Activated CD4-positive, CD25-positive, alpha-beta regulatory T cell treated with anti-CD3 and anti-CD28 coated beads, Interleukin-2, amount 50 U/mL, for 24 hours (primary cell): Measurements from ENCODE around the gene C2orf80.
A peak's percentile ranks its signal among the peaks of the same experiment; 100 is the strongest.
"Not testable (repeated sequence)": the region's sequence is repeated elsewhere in the genome, so short reads cannot be mapped to it uniquely, and the experiment has no call there.

Experiments used
- ATAC-seq, 2 donors: fragments of 150-1000 bp; cut with Tn5 transposase; one replicate each; pipeline ENCODE4 v1.10.0; 2021; ENCODE audit warnings: mild to moderate bottlenecking in 1 of 2, moderate library complexity in 1 of 2

The C2orf80 gene

GRCh38 chr2:208130712-208131110 lies 59.1 kb downstream of the C2orf80 start:
- no peak for ATAC-seq

DNA sequence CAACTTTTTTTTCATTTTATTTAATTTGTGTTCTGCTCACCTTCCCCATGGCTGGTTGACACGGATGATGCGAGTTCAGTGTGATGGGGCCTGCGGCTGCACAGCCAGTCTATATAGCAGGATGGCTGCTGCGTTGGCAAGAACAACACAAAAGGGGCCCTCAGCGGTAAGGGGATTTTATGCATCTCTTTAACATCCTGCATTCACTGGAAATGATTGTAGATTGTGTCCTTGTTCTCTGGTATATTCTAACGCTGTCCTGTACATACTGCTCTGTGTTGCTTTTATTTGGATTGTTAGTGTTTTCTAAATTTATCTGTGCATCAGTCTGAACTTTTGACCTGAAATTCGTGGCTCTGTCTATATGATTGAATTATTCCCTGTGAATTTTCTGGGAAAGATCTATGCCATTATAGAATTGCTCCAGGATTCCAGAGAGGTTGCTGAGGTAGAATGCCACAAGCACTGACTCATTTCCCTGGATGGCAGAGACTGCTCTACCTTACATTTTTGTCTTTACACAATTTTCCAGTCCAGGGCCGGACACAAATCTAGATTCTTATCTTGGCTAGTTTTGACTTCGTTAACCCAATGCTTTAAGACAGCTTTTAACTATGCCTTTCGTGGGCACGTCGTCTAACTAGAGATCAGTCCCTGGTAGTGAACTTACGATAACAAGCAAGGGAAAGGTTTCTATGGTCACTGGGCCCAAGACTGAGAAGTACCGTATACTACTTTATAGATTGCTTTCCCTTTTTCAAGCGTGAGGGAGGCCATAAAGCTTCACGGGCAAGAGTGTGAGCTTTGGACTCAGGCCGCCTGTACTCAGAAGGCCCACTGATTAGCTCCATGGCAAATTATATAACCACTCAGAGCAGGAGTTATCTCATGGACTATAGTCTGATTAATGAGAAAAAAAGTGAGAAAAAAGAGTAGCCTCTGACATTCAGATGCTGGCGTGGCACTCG lies 59.8 kb downstream of the C2orf80 start, which contains the start of gene CRYGC:
Gene CRYGC (minus strand): TSS at position 85 of the 968 bp plus-strand sequence. CDS start 36 bp downstream, at position 49.
- no peak for ATAC-seq

DNA sequence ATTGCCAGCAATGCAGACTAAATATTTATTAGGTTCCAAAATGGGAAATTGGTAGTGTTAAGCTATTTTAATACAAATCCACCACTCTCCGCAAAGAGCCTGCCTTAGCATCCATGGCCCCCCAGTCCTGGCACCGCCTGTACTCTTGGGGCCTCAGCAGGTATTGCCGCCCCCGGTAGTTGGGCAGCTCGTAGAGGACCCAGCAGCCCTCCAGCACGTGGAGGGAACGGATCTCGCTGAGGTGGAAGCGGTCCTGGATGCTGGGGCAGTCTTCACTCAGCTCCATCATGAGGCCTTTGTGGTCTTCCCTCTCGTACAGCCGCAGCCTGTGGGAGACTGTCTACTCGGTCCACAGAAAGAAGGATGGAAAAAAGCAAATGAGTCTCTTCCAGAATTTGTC lies 61.7 kb downstream of the C2orf80 start:
- ATAC-seq: no peak

GRCh38 chr2:208127090-208127489 lies 62.7 kb downstream of the C2orf80 start:
- no peak for ATAC-seq

- ATAC-seq: no peak
Measured at GRCh38 chr2:208125251-208125650, 64.6 kb downstream of the C2orf80 start.

- peak in 1 of 2 donors; percentile 25 for ATAC-seq
Measured at GRCh38 chr2:208124013-208124715, 65.7 kb downstream of the C2orf80 start, which contains the start of gene CRYGD. CRYGD (minus strand) TSS chr2:208124524; CDS start chr2:208124473, 51 bp downstream.

GRCh38 chr2:208122248-208122647 lies 67.6 kb downstream of the C2orf80 start:
- no peak for ATAC-seq

- no peak for ATAC-seq
Measured at GRCh38 chr2:208118918-208119317, 70.9 kb downstream of the C2orf80 start.

GRCh38 chr2:208117390-208117789 lies 72.4 kb downstream of the C2orf80 start:
- ATAC-seq: not testable (repeated sequence)
